ENCODE results near the gene KAT2B. TPM values are rescaled to one million over a fixed set of nuclear protein-coding genes. Genes with fewer than 3 reads are reported as not detected.

KAT2B gene
- total RNA-seq, 1 experiment from 2014 or later = 9.8 TPM

GRCh38 chr3:20059929-20060328 is 19.7 kb downstream of the KAT2B start:
- H3K4me1 Mint-ChIP-seq (ENCODE audit: low read depth, unreplicated experiment) = no peaks in the 10 kb centered on the region
- H3K36me3 Mint-ChIP-seq (ENCODE audit: insufficient read depth, unreplicated experiment) = no peaks in the 10 kb centered on the region
- BruUV-seq (replicated peaks) = no TSS peak
- no peak for TF ChIP-seq CTCF (IDR thresholded peaks at IDR 0.05; ENCODE audit: insufficient read depth in 1 of 2, low read depth in 1 of 2, low read length in 1 of 2, severe bottlenecking in 1 of 2, unreplicated experiment in 1 of 2)
- Histone ChIP-seq H3K27me3 (replicated peaks; ENCODE audit: control insufficient read depth, insufficient read depth, low read length) (no peaks in the 10 kb centered on the region), H3K4me1 (no peaks in the 10 kb centered on the region), H3K36me3 (ENCODE audit: control insufficient read depth, insufficient read depth, low read length) (no peaks in the 10 kb centered on the region), H3K4me3 (ENCODE audit: low read depth, low read length) (no peak overlapping the region), H3K9me3 (no peaks in the 10 kb centered on the region)
- ChIA-PET CTCF (no interaction called here), POLR2A (no interaction called here)
- H3K27me3 Mint-ChIP-seq (ENCODE audit: insufficient read depth, unreplicated experiment) = no peaks in the 10 kb centered on the region
- no peak overlapping the region for H3K27ac Mint-ChIP-seq (ENCODE audit: unreplicated experiment)
- H3K9me3 Mint-ChIP-seq (ENCODE audit: unreplicated experiment) = no peaks in the 10 kb centered on the region
- intact Hi-C loops (cut with micrococcal nuclease; ENCODE audit: unreplicated experiment) = no loop called here
- no peak overlapping the region for H3K4me3 Mint-ChIP-seq (ENCODE audit: unreplicated experiment)
- DNase-seq = no peak

- no peaks in the 10 kb centered on the region for H3K36me3 ChIP-seq (ENCODE audit: control insufficient read depth, insufficient read depth, low read length)
- no TSS peak for BruUV-seq (replicated peaks)
- no peak for TF ChIP-seq CTCF (IDR thresholded peaks at IDR 0.05; ENCODE audit: insufficient read depth in 1 of 2, low read depth in 1 of 2, low read length in 1 of 2, severe bottlenecking in 1 of 2, unreplicated experiment in 1 of 2)
- Mint-ChIP-seq H3K27ac (ENCODE audit: unreplicated experiment) (no peak overlapping the region), H3K36me3 (ENCODE audit: insufficient read depth, unreplicated experiment) (no peaks in the 10 kb centered on the region), H3K4me1 (ENCODE audit: low read depth, unreplicated experiment) (no peaks in the 10 kb centered on the region), H3K4me3 (ENCODE audit: unreplicated experiment) (no peak overlapping the region), H3K27me3 (ENCODE audit: insufficient read depth, unreplicated experiment) (no peaks in the 10 kb centered on the region), H3K9me3 (ENCODE audit: unreplicated experiment) (no peaks in the 10 kb centered on the region)
- intact Hi-C loops (cut with micrococcal nuclease; ENCODE audit: unreplicated experiment) = no loop called here
- DNase-seq = no peak
- H3K9me3 ChIP-seq = no peaks in the 10 kb centered on the region
- no peaks in the 10 kb centered on the region for H3K4me1 ChIP-seq
- CTCF ChIA-PET = no interaction called here
- H3K27me3 ChIP-seq (replicated peaks; ENCODE audit: control insufficient read depth, insufficient read depth, low read length) = no peaks in the 10 kb centered on the region
- H3K4me3 ChIP-seq (ENCODE audit: low read depth, low read length) = no peak overlapping the region
- POLR2A ChIA-PET = no interaction called here
These were observed 20.9 kb downstream of the KAT2B start for GRCh38 chr3:20060974-20061685.

GRCh38 chr3:20062996-20063395 is 22.8 kb downstream of the KAT2B start:
- Mint-ChIP-seq H3K4me3 (ENCODE audit: unreplicated experiment) (no peak overlapping the region), H3K9me3 (ENCODE audit: unreplicated experiment) (no peaks in the 10 kb centered on the region), H3K36me3 (ENCODE audit: insufficient read depth, unreplicated experiment) (no peaks in the 10 kb centered on the region), H3K27me3 (ENCODE audit: insufficient read depth, unreplicated experiment) (no peaks in the 10 kb centered on the region), H3K4me1 (ENCODE audit: low read depth, unreplicated experiment) (no peaks in the 10 kb centered on the region), H3K27ac (ENCODE audit: unreplicated experiment) (no peak overlapping the region)
- intact Hi-C loops (cut with micrococcal nuclease; ENCODE audit: unreplicated experiment) = no loop called here
- no TSS peak for BruUV-seq (replicated peaks)
- H3K9me3 ChIP-seq = no peaks in the 10 kb centered on the region
- no peaks in the 10 kb centered on the region for H3K4me1 ChIP-seq
- no peak for DNase-seq
- H3K27me3 ChIP-seq (replicated peaks; ENCODE audit: control insufficient read depth, insufficient read depth, low read length) = no peaks in the 10 kb centered on the region
- POLR2A ChIA-PET = no interaction called here
- CTCF ChIA-PET = no interaction called here
- no peak overlapping the region for H3K4me3 ChIP-seq (ENCODE audit: low read depth, low read length)
- TF ChIP-seq CTCF (IDR thresholded peaks at IDR 0.05; ENCODE audit: insufficient read depth in 1 of 2, low read depth in 1 of 2, low read length in 1 of 2, severe bottlenecking in 1 of 2, unreplicated experiment in 1 of 2) = no peak
- no peaks in the 10 kb centered on the region for H3K36me3 ChIP-seq (ENCODE audit: control insufficient read depth, insufficient read depth, low read length)

All from Caco-2 (cell line).